H9 (cell line): ENCODE measurements around the gene DAPK1. TPM values are rescaled to one million over a fixed set of nuclear protein-coding genes. Genes with fewer than 3 reads are reported as not detected.

Experiments used
- DNase-seq: peaks from one replicate; pipeline ENCODE4 v3.0.0-alpha.2; 2017
- H2AFZ ChIP-seq: one replicate; pipeline ENCODE4 v1.6.1; 2013; ENCODE audit warnings: mild to moderate bottlenecking, low read length, control low read depth, moderate library complexity
- H2AK5ac ChIP-seq: 2 replicates; pipeline ENCODE4 v1.6.1; 2013; ENCODE audit warnings: low read length, control low read depth, mixed read lengths; ENCODE audit not compliant: insufficient read length
- H2BK120ac ChIP-seq: one replicate; pipeline ENCODE4 v1.6.1; 2013; ENCODE audit warnings: low read depth, mild to moderate bottlenecking, low read length, control low read depth, inconsistent platforms; ENCODE audit not compliant: poor library complexity, severe bottlenecking
- H2BK12ac ChIP-seq: 2 replicates; pipeline ENCODE4 v1.6.1; 2013; ENCODE audit warnings: low read length, control low read depth, mixed read lengths, low read depth; ENCODE audit not compliant: insufficient read length
- H2BK15ac ChIP-seq: 2 replicates; pipeline ENCODE4 v1.6.1; 2013; ENCODE audit warnings: low read depth, low read length, control low read depth
- H2BK20ac ChIP-seq: one replicate; pipeline ENCODE4 v1.6.1; 2013; ENCODE audit warnings: low read depth, mild to moderate bottlenecking, low read length, control low read depth, inconsistent platforms; ENCODE audit not compliant: poor library complexity, severe bottlenecking
- H2BK5ac ChIP-seq: 2 replicates; pipeline ENCODE4 v1.6.1; 2013; ENCODE audit warnings: low read length, control low read depth, mixed read lengths; ENCODE audit not compliant: insufficient read length
- H3K14ac ChIP-seq: 2 replicates; pipeline ENCODE4 v1.6.1; 2013; ENCODE audit warnings: low read length, control low read depth; ENCODE audit not compliant: insufficient read depth
- H3K18ac ChIP-seq: 2 replicates; pipeline ENCODE4 v1.6.1; 2013; ENCODE audit warnings: low read depth, mild to moderate bottlenecking, mixed read lengths, low read length, control low read depth; ENCODE audit not compliant: insufficient read length
- H3K23ac ChIP-seq: 2 replicates; pipeline ENCODE4 v1.6.1; 2013; ENCODE audit warnings: low read length, control low read depth, mixed read lengths, low read depth; ENCODE audit not compliant: insufficient read length
- H3K23me2 ChIP-seq: 2 replicates; pipeline ENCODE4 v1.6.1; 2013; ENCODE audit warnings: low read depth, mild to moderate bottlenecking, mixed read lengths, low read length, control low read depth; ENCODE audit not compliant: insufficient read length, poor library complexity, severe bottlenecking
- H3K27ac ChIP-seq: 2 replicates; pipeline ENCODE4 v1.5.1; 2013; ENCODE audit warnings: low read length, control low read depth, mixed read lengths, low read depth; ENCODE audit not compliant: insufficient read length
- H3K27me3 ChIP-seq: 2 replicates; pipeline ENCODE4 v1.6.1; 2013; ENCODE audit warnings: low read length, control low read depth, inconsistent platforms; ENCODE audit not compliant: insufficient read depth
- H3K4ac ChIP-seq: 2 replicates; pipeline ENCODE4 v1.6.1; 2013; ENCODE audit warnings: low read depth, mild to moderate bottlenecking, control low read depth, inconsistent platforms, low read length, moderate library complexity
- H3K4me1 ChIP-seq: 2 replicates; pipeline ENCODE4 v1.6.1; 2013; ENCODE audit warnings: low read length, control low read depth, inconsistent platforms; ENCODE audit not compliant: insufficient read depth
- H3K4me2 ChIP-seq: 2 replicates; pipeline ENCODE4 v1.6.1; 2013; ENCODE audit warnings: low read length, control low read depth, mixed read lengths; ENCODE audit not compliant: insufficient read length, insufficient read depth
- H3K56ac ChIP-seq: 2 replicates; pipeline ENCODE4 v1.6.1; 2013; ENCODE audit warnings: low read depth, mild to moderate bottlenecking, mixed read lengths, low read length, control low read depth; ENCODE audit not compliant: insufficient read length
- H3K79me1 ChIP-seq: 2 replicates; pipeline ENCODE4 v1.6.1; 2013; ENCODE audit warnings: low read depth, mild to moderate bottlenecking, moderate library complexity, low read length, control low read depth, inconsistent platforms; ENCODE audit not compliant: insufficient read depth, poor library complexity, severe bottlenecking
- H3K79me2 ChIP-seq: 2 replicates; pipeline ENCODE4 v1.6.1; 2013; ENCODE audit warnings: low read length, control low read depth, inconsistent platforms; ENCODE audit not compliant: insufficient read depth
- H3K9ac ChIP-seq: 2 replicates; pipeline ENCODE4 v1.6.1; 2013; ENCODE audit warnings: low read length, control low read depth, mixed read lengths; ENCODE audit not compliant: insufficient read length; ENCODE audit errors: extremely low read depth
- H3K9me3 ChIP-seq: one replicate; pipeline ENCODE4 v1.6.1; 2013; ENCODE audit warnings: low read depth, low read length, inconsistent platforms; ENCODE audit not compliant: control insufficient read depth
- H3T11ph ChIP-seq: one replicate; pipeline ENCODE4 v1.6.1; 2013; ENCODE audit warnings: mild to moderate bottlenecking, low read length, control low read depth, inconsistent platforms
- H4K20me1 ChIP-seq: one replicate; pipeline ENCODE4 v1.6.1; 2013; ENCODE audit not compliant: control insufficient read depth, insufficient read length, insufficient read depth
- H4K5ac ChIP-seq: 2 replicates; pipeline ENCODE4 v1.6.1; 2013; ENCODE audit warnings: low read depth, mild to moderate bottlenecking, mixed read lengths, low read length, control low read depth; ENCODE audit not compliant: insufficient read length
- H4K8ac ChIP-seq: replicated peaks from 2 replicates; pipeline ENCODE4 v1.6.1; 2013; ENCODE audit warnings: low read length, control low read depth, mixed read lengths, low read depth; ENCODE audit not compliant: insufficient read length
- H4K91ac ChIP-seq: 2 replicates; pipeline ENCODE4 v1.6.1; 2013; ENCODE audit warnings: low read depth, mild to moderate bottlenecking, moderate library complexity, mixed read lengths, low read length, control low read depth; ENCODE audit not compliant: insufficient read length
- H3K27ac Mint-ChIP-seq, 3 experiments: 2 replicates in 2 of 3; 3 replicates in 1 of 3; pipeline ENCODE4 v1.8.0; 2020 to 2021; ENCODE audit warnings: mixed read lengths in 3 of 3, mild to moderate bottlenecking in 1 of 3, moderate library complexity in 1 of 3
- H3K27me3 Mint-ChIP-seq: 2 replicates; pipeline ENCODE4 v1.8.0; 2021; ENCODE audit warnings: low read depth, mild to moderate bottlenecking, moderate library complexity, mixed read lengths
- H3K36me3 Mint-ChIP-seq, 3 experiments: 2 replicates in 2 of 3; 3 replicates in 1 of 3; pipeline ENCODE4 v1.8.0; 2020 to 2021; ENCODE audit warnings: low read depth in 3 of 3, mixed read lengths in 3 of 3; ENCODE audit not compliant: insufficient read depth in 1 of 3
- H3K4me1 Mint-ChIP-seq, 2 experiments: 2 replicates each; pipeline ENCODE4 v1.8.0; 2020; ENCODE audit warnings: mixed read lengths in 2 of 2
- H3K4me3 Mint-ChIP-seq, 2 experiments: 2 replicates in 1 of 2; 3 replicates in 1 of 2; pipeline ENCODE4 v1.8.0; 2020 to 2021; ENCODE audit warnings: mild to moderate bottlenecking in 2 of 2, mixed read lengths in 2 of 2, moderate library complexity in 1 of 2
- H3K9me3 Mint-ChIP-seq, 2 experiments: 2 replicates in 1 of 2; 3 replicates in 1 of 2; pipeline ENCODE4 v1.8.0; 2020; ENCODE audit warnings: mild to moderate bottlenecking in 2 of 2, mixed read lengths in 2 of 2, moderate library complexity in 1 of 2
- WGBS: extraction: QIAGEN DNeasy Blood & Tissue Kit; methylation state at CpG from one replicate; pipeline ENCODE4 v1.1.7; 2013; ENCODE audit warnings: missing lambda C conversion rate, low lambda C conversion rate, mixed read lengths; ENCODE audit not compliant: insufficient read length; ENCODE audit errors: extremely low coverage; 5-methylcytosine and 5-hydroxymethylcytosine counted together
- total RNA-seq: library from RNA; stranded (reverse); gene quantifications from 2 replicates; pipeline ENCODE4 v1.2.1, GENCODE V29; 2021
- TF ChIP-seq, protein P1 (sequence below): fragments of 200-600 bp; sonication (generic); conservative IDR thresholded peaks from 3 replicates; pipeline ENCODE4 v1.8.0; 2021; ENCODE audit warnings: antibody characterized with exemption, mild to moderate bottlenecking

DAPK1 gene
- total RNA-seq, 1 experiment from 2014 or later = 79.4 TPM

DNA sequence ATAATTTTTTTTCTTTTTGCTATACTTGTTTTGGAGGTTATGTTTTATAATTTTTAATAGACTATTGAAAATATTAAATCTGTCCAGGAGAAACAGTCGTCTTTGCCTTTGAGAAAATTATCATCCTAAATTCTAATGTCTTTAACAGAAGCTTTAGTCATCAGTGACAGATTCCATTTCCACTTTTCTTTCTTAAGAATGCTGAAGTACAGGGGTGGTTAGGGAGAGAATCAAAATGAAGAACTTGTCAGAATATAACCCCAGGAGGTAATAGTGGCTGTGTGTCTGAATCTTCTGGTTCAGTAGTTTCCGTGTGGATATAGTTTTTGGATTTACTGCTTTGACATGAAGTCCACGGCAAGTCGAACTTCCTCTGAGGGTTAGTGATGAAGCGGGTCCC is 111.8 kb downstream of the DAPK1 start:
- Histone ChIP-seq H3K9ac (no peak overlapping the region), H3K23me2 (no peaks in the 10 kb centered on the region), H4K91ac (no peak overlapping the region), H3T11ph (no peak overlapping the region), H4K20me1 (no peaks in the 10 kb centered on the region), H2AK5ac (no peak overlapping the region), H2BK120ac (no peak overlapping the region), H3K79me2 (no peaks in the 10 kb centered on the region; the same call in 1 of the 2 replicates), H3K56ac (no peak overlapping the region), H3K23ac (no peak overlapping the region), H4K8ac (no peak overlapping the region), H2BK5ac (no peak overlapping the region), H3K9me3 (no peaks in the 10 kb centered on the region), H3K4me2 (no peak overlapping the region), H3K79me1 (no peaks in the 10 kb centered on the region), H2BK12ac (no peak overlapping the region), H3K27ac (no peak overlapping the region), H3K18ac (no peak overlapping the region), H4K5ac (no peak overlapping the region), H3K4ac (no peak overlapping the region), H2BK20ac (no peak overlapping the region), H2AFZ (no peak overlapping the region), H3K14ac (no peak overlapping the region), H3K4me1 (no peaks in the 10 kb centered on the region; the same call in none of the 2 replicates), H2BK15ac (no peak overlapping the region), H3K27me3 (no peaks in the 10 kb centered on the region)
- H3K4me3 Mint-ChIP-seq = no peak overlapping the region
- peaks cover 42 to 53% of the 10 kb centered on the region in 2 experiments for H3K4me1 Mint-ChIP-seq
- DNase-seq = no peak
- TF ChIP-seq, protein P1, sequence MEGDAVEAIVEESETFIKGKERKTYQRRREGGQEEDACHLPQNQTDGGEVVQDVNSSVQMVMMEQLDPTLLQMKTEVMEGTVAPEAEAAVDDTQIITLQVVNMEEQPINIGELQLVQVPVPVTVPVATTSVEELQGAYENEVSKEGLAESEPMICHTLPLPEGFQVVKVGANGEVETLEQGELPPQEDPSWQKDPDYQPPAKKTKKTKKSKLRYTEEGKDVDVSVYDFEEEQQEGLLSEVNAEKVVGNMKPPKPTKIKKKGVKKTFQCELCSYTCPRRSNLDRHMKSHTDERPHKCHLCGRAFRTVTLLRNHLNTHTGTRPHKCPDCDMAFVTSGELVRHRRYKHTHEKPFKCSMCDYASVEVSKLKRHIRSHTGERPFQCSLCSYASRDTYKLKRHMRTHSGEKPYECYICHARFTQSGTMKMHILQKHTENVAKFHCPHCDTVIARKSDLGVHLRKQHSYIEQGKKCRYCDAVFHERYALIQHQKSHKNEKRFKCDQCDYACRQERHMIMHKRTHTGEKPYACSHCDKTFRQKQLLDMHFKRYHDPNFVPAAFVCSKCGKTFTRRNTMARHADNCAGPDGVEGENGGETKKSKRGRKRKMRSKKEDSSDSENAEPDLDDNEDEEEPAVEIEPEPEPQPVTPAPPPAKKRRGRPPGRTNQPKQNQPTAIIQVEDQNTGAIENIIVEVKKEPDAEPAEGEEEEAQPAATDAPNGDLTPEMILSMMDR = no peak
- H3K36me3 Mint-ChIP-seq = peaks cover 49 to 54% (median 52%) of the 10 kb centered on the region in 3 experiments
- H3K27me3 Mint-ChIP-seq = no peaks in the 10 kb centered on the region
- no peaks in the 10 kb centered on the region for H3K9me3 Mint-ChIP-seq
- WGBS = no CpG with 5 or more reads among the region's 5 CpGs
- no peak overlapping the region for H3K27ac Mint-ChIP-seq
